ENCODE results near the gene WNK1.

Gene WNK1

DNA sequence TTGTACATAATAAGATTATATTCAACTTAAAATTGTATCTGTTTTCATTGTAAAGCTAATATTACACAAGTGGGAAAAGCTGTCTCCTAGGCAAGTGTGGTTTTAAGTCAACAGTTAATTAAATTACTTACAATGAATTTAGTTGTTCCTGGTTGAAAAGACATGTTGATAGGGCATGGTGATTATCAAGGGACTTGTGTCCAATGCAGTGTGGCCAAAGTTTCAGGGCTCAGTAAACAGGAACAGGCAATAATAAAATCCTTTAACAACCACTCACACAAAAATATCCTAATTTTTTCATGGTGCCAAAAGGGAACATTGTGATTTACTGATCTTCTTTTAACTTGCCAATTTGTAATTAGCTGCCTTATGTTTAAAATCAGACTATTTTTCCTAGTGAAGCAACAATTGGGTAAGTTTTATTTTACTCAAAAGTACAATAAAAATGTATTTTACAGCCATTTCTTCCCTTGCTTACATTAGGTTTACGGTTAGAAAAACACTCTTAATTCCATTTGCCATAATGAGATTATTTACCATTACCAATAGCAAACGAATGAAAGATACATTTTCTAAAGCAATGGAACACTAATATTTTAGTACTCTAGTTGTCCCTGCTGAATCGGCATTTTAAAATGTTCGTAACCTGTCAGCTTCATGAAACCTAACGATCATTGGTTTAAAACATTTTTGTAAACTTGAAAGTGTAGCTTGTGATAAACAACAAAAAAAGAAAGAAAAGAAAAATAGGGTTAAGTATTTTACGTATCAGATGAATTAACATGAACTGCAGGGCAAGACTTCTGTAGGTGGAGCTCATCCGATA, 1.8 kb upstream of the WNK1 start:
- no peak for TF ChIP-seq POLR2AphosphoS5 (IDR thresholded peaks at IDR 0.05; ENCODE audit: low read depth, low read length)
- TF ChIP-seq TAF1 (IDR thresholded peaks at IDR 0.05; ENCODE audit: borderline replicate concordance, low read depth, low read length), result no peak
- TF ChIP-seq POLR2A (IDR thresholded peaks at IDR 0.05; ENCODE audit: low read depth, low read length), result no peak
- no peak for DNase-seq (ENCODE audit: insufficient read length)
- no peak for FAIRE-seq

DNA sequence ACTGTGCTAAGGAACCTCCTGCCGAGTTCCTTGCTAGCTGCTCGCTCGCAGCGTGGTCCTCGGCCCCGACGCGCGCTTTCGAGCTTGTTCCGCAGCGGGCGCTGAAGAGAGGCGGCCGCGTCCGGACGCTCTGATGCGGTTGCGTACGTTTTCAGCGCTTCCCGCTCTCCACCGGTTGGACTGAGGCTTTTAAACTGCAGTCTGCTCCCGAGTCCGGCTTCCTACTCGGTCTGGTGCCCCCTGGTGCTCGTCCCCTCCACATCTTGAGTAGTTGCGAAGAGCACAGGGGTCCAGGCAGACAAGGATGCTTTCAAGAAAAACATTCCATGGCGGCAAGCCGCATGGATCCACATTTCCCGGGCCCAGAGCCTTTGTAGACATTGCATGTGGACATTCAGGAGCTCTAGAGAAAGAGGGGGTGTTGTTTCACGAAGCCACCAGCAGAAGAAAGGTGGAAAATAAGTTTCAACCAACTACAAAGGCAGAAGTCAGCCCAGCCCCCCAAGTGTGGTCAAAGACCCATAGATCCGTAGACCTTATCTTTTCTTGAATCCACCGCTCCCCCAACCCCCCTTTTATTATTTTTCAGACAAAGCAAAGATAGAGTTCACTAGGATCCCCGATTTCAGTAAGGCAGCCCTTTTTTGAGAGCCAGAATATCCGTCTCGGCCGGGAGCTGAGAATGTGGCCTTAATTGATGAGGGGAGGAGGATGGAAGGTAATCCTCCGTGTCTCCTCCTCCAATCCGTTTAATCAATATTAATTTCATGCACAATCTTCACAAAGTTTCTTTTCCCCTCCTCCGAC, 984 bp upstream of the WNK1 start:
- peak; percentile 97 for TF ChIP-seq POLR2A (IDR thresholded peaks at IDR 0.05; ENCODE audit: low read depth, low read length)
- peak; percentile 81; the same call in 1 of the 2 replicates for TF ChIP-seq TAF1 (IDR thresholded peaks at IDR 0.05; ENCODE audit: borderline replicate concordance, low read depth, low read length)
- TF ChIP-seq POLR2AphosphoS5 (IDR thresholded peaks at IDR 0.05; ENCODE audit: low read depth, low read length), result peak; percentile 94
- FAIRE-seq, result peak; percentile 93
- peak; percentile 50 for DNase-seq (ENCODE audit: insufficient read length)

DNA sequence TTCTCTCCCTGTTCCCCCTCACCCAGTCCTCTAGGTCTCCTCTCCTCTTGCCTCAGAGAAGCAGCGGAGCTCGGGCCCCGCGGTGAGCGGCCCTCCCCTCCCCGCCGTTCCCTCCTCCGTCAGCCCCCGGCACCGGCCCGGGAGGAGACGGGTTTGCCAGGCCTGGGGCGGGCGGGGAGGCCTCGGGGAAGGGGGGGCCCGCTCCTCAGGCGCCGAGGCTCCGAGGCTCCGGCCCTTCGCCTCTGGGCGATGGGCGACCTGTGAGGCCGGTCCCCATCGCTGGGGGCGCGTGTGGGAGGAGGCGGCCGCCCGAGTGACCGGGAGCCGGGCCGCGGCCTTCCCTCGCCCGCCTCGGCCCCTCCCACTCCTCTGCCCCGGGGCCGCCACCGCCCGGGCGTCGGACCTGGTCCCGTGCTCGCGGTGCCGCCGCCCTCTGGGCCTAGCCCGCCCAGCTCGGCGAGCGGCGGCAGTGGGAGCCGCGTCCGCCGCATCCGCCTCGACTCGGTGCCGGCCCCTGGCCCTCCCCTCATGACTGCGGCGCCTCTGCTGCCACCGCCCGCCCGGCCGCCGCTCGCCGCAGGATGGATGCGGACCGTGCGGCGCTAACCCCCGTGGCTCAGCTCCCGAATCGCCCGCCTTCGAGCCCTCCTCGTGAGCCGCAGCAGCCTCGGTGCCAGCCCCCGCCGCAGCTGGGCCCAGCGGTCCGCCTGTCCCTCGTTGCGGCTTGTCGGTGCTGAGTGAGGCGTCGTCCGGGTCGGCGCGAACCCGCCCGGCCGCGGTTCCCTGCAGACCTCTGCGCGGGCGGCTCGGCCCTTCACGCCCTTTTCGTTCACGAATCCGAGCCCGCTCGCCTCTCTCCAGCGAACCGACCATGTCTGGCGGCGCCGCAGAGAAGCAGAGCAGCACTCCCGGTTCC, 574 bp downstream of the WNK1 start:
- peak; percentile 16; the same call in 1 of the 2 replicates for TF ChIP-seq POLR2A (IDR thresholded peaks at IDR 0.05; ENCODE audit: low read depth, low read length)
- no peak for TF ChIP-seq POLR2AphosphoS5 (IDR thresholded peaks at IDR 0.05; ENCODE audit: low read depth, low read length)
- FAIRE-seq, result peak; percentile 62
- DNase-seq (ENCODE audit: insufficient read length), result peak; percentile 34

GRCh38 chr12:753611-754472, 1.5 kb downstream of the WNK1 start:
- DNase-seq (ENCODE audit: insufficient read length), result peak; percentile 34
- no peak for TF ChIP-seq POLR2AphosphoS5 (IDR thresholded peaks at IDR 0.05; ENCODE audit: low read depth, low read length)
- no peak for TF ChIP-seq TAF1 (IDR thresholded peaks at IDR 0.05; ENCODE audit: borderline replicate concordance, low read depth, low read length)
- peak; percentile 65 for FAIRE-seq

GRCh38 chr12:754473-754820, 2.1 kb downstream of the WNK1 start:
- DNase-seq (ENCODE audit: insufficient read length) (no peak), FAIRE-seq (no peak)
- TF ChIP-seq TAF1 (IDR thresholded peaks at IDR 0.05; ENCODE audit: borderline replicate concordance, low read depth, low read length) (no peak), POLR2AphosphoS5 (IDR thresholded peaks at IDR 0.05; ENCODE audit: low read depth, low read length) (no peak), POLR2A (IDR thresholded peaks at IDR 0.05; ENCODE audit: low read depth, low read length) (no peak)

GRCh38 chr12:754851-755562, 2.6 kb downstream of the WNK1 start:
- TF ChIP-seq POLR2AphosphoS5 (IDR thresholded peaks at IDR 0.05; ENCODE audit: low read depth, low read length) (no peak), TAF1 (IDR thresholded peaks at IDR 0.05; ENCODE audit: borderline replicate concordance, low read depth, low read length) (no peak), POLR2A (IDR thresholded peaks at IDR 0.05; ENCODE audit: low read depth, low read length) (no peak)
- DNase-seq (ENCODE audit: insufficient read length) (peak; percentile 21), FAIRE-seq (peak; percentile 70)

- FAIRE-seq (no peak), DNase-seq (ENCODE audit: insufficient read length) (no peak)
- TF ChIP-seq TAF1 (IDR thresholded peaks at IDR 0.05; ENCODE audit: borderline replicate concordance, low read depth, low read length) (no peak), POLR2A (IDR thresholded peaks at IDR 0.05; ENCODE audit: low read depth, low read length) (no peak), POLR2AphosphoS5 (IDR thresholded peaks at IDR 0.05; ENCODE audit: low read depth, low read length) (no peak)
Measured at GRCh38 chr12:759628-760027, 7.2 kb downstream of the WNK1 start.

DNA sequence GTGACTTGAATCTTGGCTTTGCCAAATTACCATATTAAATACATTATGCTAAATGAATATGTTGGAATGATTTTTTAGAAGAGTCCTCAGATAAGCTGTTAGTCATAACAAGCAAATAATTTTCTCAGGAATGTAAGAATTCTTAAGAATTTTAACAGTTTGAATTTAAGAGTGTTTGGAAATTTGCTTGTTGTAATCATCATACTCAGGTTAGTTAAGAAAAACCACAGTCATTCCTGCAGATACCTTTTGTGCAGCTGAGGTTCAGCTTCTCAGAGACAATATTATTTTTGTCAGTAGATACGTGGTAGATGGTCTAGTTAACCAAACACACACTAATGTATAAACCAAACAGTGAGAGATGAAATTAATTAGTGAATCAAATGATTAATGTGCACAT, 8.9 kb downstream of the WNK1 start:
- DNase-seq (ENCODE audit: insufficient read length) (no peak), FAIRE-seq (peak; percentile 50)
- TF ChIP-seq POLR2A (IDR thresholded peaks at IDR 0.05; ENCODE audit: low read depth, low read length) (no peak), POLR2AphosphoS5 (IDR thresholded peaks at IDR 0.05; ENCODE audit: low read depth, low read length) (no peak), TAF1 (IDR thresholded peaks at IDR 0.05; ENCODE audit: borderline replicate concordance, low read depth, low read length) (no peak)

- FAIRE-seq (no peak), DNase-seq (ENCODE audit: insufficient read length) (no peak)
- TF ChIP-seq POLR2AphosphoS5 (IDR thresholded peaks at IDR 0.05; ENCODE audit: low read depth, low read length) (no peak), TAF1 (IDR thresholded peaks at IDR 0.05; ENCODE audit: borderline replicate concordance, low read depth, low read length) (no peak), POLR2A (IDR thresholded peaks at IDR 0.05; ENCODE audit: low read depth, low read length) (no peak)
Measured at GRCh38 chr12:765840-766239, 13.5 kb downstream of the WNK1 start.

GRCh38 chr12:768434-768833, 16.1 kb downstream of the WNK1 start:
- no peak for DNase-seq (ENCODE audit: insufficient read length)
- peak; percentile 58 for FAIRE-seq
- TF ChIP-seq POLR2A (IDR thresholded peaks at IDR 0.05; ENCODE audit: low read depth, low read length) (no peak), TAF1 (IDR thresholded peaks at IDR 0.05; ENCODE audit: borderline replicate concordance, low read depth, low read length) (no peak), POLR2AphosphoS5 (IDR thresholded peaks at IDR 0.05; ENCODE audit: low read depth, low read length) (no peak)
